HK-2 (cell line): ENCODE results near the gene PPP3CA.

Experiments used
- DNase-seq: peaks from one replicate; pipeline ENCODE4 v3.0.0-alpha.2; 2018; ENCODE audit not compliant: unreplicated experiment

Gene PPP3CA

GRCh38 chr4:101347267-101347556 is at the start of gene PPP3CA:
Gene PPP3CA, minus strand, starts transcription at chr4:101347526.
- no peak for DNase-seq

GRCh38 chr4:101393256-101393655 is 45.9 kb upstream of the PPP3CA start:
- DNase-seq, result peak; percentile 20

DNA sequence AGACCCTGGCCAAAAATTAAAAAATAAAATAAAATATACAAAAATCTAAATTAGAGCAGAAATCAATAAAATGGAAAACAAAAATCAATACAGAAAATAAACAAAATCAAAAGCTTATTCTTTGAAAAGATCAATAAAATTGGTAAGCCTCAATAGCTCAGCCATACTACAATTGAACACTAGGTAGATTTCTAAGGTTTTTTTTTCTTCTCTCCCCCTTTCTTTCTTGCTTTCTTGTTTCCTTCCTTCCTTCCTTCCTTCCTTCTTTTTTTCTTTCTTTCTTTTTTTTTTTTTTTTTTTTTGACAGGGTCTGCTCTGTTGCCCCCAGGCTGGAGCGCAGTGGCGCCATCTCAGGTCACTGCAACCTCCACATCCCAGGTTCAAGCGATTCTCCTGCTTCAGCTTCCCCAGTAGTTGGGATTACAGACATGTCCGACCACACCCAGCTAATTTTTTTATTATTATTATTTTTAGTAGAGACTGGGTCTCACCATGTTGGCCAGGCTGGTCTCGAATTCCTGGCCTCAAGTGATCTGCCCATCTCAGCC is 23.4 kb upstream of the PPP3CA start:
- DNase-seq, result no peak

- no peak for DNase-seq
Observed at GRCh38 chr4:101367201-101367600, 19.9 kb upstream of the PPP3CA start.

- DNase-seq, result no peak
Observed at GRCh38 chr4:101366331-101366730, 19.0 kb upstream of the PPP3CA start.

- no peak for DNase-seq
Observed at GRCh38 chr4:101357751-101358150, 10.4 kb upstream of the PPP3CA start.

DNA sequence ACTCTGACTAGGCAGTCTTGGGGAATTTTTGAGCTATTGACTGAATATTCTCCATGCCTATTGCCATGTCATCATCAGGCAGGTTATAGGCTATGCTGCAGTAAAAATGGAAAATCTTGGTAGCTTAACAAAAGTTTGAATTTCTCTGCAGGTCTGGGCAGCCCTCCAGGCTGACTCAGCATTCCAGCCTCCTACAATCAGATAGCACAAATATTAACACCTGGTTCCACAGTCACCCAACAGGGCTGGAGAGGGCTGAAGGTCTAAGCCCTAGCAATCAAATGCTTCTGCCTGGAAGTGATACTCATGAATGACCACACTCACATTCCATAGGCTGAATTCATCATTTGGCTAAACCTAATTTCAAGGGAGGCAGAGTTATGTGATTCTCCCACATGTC is 9.6 kb upstream of the PPP3CA start:
- peak; percentile 79 for DNase-seq

DNA sequence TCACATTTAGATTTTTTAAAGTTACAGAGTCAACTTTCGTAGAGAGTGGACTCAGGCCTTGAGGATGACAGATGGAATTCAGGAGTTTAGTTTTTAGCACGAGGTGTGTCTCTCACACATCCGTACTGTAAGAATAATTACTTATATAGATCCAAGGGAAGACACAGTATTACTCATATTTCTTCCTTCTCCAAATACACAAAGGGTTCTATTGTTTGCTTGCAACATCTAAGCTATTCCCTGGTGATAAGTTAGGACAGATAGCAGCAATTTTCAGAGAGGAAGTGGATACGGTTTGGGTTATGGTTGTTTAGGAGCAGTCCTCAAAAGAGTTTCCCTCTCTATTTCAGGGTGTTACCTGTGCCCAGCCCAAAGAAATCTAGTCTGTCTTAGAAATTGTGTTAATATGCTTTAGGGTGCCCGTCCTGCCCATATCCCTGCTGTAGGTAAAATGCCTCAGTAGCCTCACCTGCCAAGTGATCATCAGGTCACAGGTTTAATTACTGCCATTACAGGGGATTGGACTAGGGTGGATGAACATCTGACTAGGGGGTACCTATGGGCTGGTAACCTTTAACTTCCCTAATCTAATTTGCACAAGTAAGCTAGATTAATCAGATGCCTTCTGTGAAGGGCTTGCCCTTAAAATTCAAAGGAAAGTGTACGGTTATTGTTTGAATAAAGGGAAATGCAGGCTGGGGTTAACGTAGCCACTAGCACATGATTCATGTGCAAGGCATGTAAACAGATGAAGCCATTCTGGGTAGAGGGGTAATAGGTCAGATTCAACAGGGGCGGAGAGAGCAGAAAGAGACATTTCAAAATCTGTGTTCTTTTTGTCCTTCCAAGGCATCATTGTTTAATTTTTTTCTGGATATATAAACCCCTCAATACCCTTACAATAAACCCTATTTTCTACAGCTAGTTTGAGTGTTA is 8.7 kb upstream of the PPP3CA start:
- DNase-seq, result no peak

- no peak for DNase-seq
Observed at GRCh38 chr4:101355246-101355645, 7.9 kb upstream of the PPP3CA start.

DNA sequence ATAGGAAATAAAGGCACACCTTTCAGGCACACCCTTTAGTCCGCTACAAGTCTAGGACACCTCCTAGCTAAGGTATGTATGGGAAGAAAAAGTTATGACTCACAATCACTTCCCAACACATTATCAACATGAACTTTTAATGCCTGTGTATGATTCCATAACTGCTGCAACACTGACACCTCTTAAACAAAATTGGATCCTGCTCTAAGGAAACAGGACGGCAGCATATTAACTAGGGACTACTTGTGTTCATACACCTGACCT is 2.4 kb upstream of the PPP3CA start:
- no peak for DNase-seq

GRCh38 chr4:101348995-101349800 is 1.9 kb upstream of the PPP3CA start:
- DNase-seq, result no peak

DNA sequence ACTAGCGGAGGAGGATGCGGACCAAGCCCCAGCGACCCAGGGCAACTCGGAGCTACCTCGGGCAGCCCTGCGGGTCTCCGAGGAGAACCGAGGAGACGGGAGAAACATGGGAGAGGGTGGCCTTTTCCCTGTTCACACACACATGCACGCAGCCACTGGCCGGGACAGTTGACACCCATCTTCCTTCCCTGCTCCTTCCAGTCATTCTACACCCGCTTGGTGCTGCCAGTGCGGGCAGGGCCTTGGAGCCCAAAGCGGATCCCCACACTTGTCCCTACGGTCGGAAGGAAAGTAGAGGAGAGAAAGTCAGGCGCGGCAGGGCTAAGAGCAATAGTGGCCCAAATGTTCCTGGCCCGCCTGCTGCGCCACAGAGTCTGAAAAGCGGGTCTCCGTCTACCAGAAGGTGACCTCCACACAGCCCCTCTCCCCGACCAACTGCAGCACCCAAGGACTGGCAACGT is 1.1 kb upstream of the PPP3CA start:
- DNase-seq, result no peak

DNA sequence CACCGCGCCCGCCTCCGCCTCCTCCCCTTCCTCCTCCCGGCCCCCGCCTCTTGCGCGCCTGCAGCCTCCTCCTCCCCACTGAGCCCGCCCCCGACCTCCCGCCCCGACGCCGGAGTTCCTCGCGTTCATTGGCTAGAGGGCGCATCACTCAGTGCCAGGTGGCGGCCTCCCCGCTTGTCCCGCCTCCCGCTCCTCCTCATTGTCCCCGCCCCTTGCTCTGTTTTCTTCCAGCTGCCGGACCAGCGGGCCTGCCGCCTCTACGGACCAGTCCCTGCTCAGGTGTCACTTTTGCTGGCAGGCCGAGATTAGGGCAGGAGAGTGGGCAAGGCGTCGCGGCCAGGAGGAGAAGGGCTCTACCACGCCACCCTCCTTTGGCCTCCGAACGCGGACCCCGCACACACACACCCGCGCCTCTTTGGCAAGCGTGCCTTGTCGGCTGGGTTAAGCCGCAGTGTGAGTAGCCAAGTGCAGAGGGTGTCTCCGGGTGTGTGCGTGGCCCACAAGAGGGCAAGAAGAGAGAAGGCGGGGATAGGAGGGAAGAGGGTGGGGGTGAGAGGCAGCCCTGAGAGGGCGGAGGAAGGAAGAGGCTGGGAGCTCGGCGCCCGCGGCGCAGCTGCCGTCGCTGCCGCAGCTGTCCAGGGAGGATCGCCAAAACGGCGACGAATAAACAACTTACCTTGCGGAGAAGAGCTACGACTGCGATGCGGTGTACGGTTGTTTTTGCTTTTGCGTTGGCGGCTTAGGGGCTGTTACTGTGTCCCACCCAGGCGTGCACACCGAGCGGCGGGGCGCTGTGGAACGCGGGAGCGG is 436 bp upstream of the PPP3CA start:
- peak; percentile 100 for DNase-seq

DNA sequence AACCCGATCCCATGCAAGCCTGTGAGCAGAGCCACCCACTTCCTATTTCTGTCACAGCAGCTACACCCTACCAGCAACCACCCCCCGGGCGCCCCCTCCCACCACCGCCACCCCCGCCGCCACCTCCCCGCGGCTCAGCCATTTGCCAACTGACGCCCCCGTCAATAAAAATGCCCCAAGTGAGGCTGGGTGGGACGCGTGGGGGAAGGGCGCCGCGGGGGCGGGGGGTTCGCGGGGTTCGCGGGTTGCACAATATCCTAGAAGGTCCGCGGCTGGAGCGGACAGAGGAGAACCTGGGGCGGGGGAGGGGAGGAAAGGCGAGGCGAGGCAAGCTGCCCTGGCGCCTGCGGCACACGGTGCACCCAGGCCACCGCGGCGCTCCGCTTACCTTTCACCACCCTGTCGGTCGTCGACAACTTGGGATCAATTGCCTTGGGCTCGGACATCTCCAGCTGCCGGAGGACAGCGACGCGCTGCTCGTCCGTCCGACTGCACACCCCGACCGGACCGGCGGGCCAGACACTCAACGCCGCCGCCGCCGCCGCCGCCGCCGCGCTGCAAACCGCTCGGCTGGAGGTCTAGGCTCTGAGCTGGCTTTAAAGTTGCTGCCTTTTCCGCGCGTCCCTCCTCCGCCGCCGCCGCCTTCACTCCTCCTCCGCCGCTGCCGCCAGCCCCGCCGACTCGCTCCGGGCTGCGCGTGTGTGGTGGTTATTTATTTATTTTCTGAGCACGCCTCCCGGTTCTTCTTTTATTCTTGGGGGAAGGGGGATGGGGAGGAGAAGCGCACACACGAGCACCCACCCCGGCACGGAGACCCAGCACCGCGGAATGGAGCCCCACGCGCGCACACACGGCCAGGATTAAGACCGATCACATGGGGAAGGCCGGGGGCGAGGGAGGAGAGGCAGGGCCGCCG is 717 bp downstream of the PPP3CA start:
- DNase-seq, result peak; percentile 72

GRCh38 chr4:101345596-101346350 is 1.6 kb downstream of the PPP3CA start:
- DNase-seq, result peak; percentile 68

DNA sequence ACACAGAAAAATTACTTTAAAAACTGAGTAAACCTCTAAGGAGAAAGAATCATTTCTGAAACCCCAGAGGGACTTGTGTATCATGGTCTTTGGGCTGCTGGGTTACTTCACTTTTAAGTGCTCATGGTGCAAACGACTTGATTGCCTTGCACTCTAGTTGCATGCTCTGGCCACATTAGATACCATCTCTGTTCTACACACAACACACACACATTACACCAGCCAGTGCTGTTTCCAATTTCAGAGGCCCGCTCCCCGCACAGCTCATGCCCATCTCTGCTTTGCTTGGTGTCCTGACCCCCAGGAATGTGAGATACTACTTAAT is 2.1 kb downstream of the PPP3CA start:
- no peak for DNase-seq

GRCh38 chr4:101339332-101339731 is 8.0 kb downstream of the PPP3CA start:
- no peak for DNase-seq

DNA sequence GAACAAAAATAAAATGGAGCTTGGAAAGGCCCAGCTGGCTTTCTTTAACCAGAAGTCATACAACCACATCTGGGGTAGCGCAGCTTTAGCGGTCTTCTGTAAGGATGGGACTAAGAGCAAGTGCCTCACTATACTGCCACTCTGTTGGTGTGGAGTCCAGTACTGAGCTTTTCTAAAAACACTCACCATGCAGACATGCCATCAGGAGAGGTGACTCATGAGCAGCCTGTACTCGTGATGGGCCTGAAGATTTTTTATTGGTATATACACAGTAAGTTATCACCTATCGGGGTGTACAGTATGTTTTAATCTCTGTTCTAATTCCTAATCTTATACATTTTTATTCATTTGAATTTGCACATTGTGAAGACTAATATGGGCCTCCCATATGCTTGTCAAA is 9.6 kb downstream of the PPP3CA start:
- no peak for DNase-seq

DNA sequence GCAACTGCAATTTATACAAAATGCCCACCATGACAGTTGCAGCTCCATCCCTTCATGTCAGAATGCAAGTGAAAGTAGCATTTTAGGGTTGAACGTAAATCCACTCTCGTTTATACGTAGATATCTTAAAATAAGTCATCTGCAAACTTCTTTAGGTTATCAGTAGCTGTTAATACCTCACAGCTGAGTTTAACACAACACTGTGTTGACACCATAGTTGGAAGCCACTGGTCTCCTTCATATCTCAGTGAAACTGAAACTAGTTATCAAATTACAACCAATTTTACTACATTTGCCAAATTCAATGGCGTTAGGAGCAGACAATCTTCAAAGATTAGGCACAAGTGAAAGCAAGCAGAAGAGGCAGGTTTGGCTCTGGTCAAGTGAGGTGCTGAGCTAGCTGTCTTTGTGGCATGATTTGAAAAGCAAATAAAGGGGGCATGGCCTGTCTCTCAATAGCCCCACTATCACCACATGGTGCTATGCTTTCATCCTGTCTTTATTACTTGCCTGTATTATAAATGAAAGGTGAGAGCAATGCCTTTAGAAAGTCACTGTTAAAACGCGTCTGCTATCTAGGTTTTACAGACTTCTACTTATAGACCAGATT is 12.3 kb downstream of the PPP3CA start:
- DNase-seq, result no peak

GRCh38 chr4:101332424-101332823 is 14.9 kb downstream of the PPP3CA start:
- DNase-seq, result no peak
